ENCODE data around the gene MARVELD1.
A peak's percentile ranks its signal among the peaks of the same experiment; 100 is the strongest.

The MARVELD1 gene

DNA sequence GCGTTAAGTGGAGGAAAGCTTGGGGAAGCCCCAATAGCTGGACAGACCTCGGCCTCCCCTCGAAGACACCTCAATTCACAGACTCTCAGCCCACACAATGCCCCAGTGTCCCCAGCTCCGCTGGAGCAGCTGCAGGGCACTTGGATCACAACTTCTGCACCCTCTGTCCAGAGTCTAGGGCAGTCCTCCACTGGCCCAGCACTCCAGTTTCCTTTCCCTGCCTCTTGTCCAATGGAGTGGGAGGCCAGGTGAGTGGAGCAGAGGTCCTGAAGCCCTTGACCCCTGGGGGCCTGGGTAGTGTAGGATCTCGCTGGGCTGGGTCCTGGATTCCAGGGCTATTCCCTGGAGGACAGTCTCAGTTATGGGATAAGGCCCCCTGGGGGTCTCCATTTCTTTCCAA lies 46.4 kb downstream of the MARVELD1 start:
- no peak for DNase-seq

DNA sequence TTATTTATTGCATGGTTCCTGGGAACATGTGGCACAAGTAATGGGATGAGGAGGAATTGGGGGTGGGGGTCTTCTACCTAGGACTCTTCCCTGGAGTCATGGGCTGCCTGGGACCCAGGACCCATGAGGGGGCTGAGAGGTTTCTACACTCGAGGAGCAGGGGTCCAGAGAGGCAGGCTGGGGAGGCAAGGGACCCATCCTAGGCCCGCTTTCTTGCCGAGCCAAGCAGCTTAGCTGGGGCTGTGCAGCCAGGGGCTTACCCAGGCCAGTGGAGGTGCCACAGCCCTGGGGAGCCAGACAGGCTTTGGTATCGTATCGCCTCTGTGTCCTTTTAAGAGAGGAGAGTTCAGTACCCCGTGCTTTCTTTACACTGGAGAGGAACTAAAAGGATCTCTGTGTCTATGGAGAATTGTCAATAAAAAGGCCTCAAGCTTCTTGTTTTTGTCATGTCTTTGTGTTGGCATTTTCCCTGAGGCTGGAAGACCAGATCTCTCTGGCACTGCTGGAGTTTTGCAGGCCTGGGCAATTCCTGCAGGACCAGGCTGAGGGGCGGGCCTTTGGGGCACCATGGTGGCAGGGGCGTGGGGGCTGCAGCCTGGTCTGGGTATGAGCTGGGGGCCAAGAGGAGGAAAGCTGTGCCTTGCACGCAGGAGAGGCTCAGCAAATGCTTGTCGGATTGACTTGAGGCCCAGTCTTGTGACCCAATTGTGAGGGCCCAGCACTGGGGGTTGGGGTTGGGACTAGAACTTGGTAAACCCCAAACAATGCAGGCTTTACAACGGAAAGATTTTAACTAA lies 47.1 kb downstream of the MARVELD1 start:
- no peak for DNase-seq

DNA sequence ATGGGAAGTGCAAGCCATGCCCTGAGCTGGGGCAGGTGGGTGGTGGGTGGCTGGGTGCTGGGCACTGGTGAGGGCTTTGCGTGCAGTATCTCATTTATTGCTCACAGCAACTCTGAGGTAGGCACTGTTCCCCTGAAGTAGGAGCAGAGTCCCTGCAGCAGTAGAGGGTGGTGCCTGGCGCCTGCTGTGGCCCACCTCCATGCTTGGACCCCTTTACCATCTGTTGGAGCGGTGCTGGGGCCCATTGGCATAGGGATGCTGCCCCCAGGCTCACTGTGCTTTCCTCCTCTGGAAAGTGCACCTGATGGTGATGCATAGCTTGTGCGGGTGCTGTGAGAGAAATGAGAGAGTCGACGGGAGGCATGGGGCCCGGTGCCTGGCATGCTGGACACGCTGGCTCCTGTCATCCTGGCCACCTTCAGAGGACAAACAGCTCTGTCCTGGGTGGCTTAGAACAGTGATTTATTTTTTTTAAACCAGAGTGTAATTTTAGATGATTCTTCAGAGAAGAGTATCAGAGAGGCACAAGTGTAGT lies 47.9 kb downstream of the MARVELD1 start:
- DNase-seq = no peak

DNA sequence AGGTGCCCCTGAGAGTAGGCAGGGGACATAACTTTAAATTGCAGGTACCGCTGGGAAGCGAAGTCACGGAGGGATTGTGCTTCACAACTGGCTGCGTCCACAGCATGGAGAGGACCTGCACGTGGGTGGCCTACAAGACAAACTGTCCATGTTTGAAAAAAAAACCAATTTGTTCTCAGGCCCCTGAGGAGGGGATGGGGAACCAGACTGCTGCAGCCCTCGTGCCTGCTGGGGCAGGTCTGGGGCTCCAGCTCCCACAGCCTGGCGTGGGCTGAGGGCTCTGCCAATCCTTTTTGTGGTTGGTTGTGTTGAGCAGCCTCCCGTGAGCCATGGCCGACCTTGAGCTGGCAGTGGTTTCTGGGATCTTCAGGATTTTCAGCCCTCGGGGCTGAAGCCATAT lies 48.5 kb downstream of the MARVELD1 start:
- no peak for DNase-seq

DNA sequence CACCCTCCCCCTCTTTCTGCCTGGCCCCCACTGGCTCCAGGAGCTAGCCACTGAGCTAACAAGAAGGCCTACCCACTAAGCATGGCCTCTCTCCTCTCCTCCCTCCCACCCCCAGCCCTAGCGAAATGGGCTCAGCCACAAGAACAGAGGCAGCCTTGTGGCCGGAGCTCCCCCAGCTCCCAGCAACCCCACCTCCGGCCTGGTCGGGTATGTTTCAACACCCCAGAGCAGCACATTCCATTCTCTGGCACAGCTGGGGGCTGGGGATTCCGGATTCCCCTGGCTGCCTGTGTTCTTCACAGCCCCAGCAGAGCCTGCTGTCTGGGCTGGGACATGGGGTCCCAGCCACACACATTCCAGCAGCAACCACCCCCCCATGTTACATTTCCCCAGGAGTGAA lies 49.3 kb downstream of the MARVELD1 start:
- no peak for DNase-seq

DNA sequence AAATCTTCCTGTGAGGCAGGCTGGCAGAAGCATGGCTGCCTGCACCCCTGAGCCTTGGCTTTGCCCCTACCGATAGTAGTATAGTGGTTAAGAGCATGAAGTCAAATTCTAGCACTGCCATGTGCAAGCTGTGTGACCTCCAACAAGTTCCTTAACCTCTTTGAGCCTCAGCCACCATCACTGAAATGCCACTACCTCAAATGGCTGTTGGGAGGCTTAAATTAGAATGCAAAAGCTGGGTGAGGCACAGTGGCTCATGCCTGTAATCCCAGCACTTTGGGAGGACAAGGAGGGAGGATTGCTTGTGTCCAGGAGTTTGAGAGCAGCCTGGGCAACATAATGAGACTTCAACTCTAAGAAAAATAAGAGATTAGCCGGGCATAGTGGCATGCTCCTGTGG lies 49.9 kb downstream of the MARVELD1 start:
- no peak for DNase-seq

DNA sequence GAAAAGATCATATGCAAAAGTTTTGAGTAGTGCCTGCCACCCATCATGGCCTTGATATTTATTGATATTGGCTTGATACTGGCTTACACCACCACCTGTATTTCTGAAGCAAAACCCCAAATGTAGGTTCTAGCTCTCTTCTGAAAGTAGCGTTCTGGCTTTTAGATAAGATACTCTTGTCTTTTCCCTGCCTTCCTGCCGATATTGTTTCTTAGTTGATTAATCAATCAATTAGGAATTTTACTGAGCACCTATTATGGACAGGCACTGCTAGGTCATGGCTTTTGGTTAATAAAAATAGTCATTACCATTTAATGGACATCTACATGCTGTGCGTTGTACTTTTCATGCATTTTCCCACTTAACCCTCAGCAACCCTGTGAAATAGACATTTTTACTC lies 50.4 kb downstream of the MARVELD1 start:
- DNase-seq = no peak

DNA sequence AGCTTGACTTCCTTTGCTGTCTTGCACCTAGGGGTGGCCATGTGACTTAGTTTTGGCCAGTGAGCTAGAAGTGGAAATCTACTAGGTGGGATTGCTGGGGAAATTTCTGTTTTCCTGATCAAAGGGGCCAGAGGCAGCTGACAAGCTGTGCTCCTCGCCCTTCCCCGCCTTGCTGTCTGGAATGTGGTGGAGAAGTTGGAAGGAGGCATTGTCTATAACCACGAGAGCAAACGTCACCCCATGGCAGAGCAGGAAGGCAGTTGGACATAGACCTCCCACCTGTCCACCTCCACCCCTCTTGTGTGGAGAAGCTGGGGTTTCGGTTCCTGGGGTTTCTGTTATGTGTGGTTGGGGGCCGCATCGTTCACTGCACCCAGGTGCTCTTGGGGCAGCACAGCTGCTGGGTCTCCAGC lies 51.0 kb downstream of the MARVELD1 start:
- peak; percentile 12 for DNase-seq

DNA sequence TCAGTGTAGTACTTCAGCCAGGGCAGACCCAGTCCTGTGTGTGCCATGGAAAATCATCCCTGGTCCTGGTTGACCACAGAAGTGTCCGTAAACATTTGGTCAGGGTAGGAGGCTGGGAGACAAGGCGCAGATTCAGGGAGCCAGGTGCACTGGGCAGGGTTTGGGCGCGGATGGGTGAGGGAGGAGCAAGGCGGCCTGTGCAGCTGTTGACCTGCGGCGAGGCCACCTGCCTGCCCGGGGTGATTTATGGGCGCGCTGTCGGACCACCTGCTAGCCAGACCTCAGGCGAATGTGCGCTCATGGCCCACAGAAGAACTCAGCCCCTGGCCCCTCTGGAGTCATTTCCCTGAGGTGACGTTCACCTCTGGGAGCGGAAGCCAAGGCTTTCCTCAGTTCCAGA lies 51.7 kb downstream of the MARVELD1 start:
- peak; percentile 84 for DNase-seq

DNA sequence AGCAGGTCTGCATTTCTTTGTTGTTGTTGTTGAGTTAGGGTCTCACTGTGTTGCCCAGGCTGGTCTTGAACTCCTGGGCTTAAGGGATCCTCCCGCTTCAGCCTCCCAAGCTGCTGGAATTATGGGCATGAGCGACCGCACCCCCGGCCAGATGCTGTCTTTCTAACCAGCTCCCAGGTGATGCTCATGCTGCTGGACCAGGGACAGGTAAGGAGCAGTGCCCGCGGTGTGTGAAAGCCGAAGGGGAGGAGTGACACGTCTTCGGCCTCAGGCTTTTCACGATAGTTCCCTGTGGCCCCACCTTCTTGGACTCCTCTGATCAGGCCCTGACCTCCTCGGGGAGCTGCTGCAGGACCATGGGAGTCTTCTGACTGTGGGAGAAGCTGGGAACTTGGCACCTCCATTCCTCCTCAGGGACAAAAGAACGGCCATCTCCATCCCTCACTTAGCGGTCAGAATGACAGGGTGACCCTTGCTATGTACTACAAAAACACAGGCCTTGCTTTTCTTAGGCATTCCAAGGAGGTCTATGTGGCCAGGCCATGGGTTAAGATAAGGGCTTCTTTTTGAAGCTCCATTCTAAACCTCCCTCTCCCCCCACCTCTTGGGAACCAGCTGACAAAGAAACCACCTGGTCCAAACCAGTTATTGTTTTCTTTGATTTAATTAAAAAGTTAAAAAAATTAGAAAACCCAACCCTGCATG lies 52.7 kb downstream of the MARVELD1 start:
- peak; percentile 3 for DNase-seq

DNA sequence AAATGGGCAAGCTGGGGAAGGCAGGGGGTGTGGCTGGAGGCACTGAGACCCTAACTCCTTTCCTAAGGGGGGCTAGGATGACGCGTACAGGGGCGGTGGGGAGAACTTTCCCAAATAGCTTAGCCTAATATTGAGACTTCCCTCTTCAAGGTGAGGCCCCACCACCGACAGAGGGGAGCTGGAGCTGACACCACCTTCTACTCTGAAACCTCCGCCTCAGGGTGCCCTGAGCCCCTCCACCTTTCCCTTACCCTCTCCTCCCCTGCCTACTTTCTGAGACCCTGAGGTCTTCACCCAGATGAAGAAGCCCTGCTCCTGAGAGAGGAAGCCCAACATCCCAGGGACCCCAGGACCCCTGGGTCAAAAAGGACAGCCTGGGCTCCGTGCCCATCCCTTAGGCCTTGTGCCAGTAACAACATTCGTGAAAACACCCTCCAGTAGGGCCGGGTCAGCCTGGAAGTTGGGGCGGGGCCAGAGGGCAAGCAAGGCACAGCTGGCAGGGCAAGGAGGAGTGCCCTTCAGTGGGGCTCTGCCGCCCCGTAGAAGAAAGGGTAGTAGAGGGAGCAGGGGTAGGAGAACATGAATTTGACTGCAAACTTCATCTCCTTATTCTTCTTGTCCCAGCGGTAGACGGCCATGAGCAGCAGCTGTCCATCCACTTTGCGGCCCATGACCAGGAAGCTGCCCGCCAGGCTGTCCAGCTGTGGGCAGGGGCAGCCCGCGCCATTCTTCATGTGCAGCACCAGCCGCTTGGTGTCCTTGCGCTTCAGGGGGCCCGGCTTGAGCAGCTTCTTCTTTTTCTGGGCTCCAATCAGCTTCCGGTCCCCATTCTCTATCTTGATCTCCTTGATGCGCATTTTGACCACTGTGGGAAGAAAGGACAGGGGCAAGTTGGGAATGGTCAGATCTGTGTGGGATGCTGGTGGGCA lies 53.7 kb downstream of the MARVELD1 start:
- DNase-seq = no peak

All from NCI-H69 (cell line).